Heart left ventricle (tissue), 13 donors: ENCODE measurements around the gene MAP7D1.

Experiments
- CTCF ChIP-seq, 12 donors: fragments of 200-600 bp; sonication (generic) in 4 of 12; IDR thresholded peaks; one replicate each; pipeline versions ENCODE4 v1.5.0 to v1.8.0; 2018 to 2022; ENCODE audit warnings: antibody characterized with exemption in 12 of 12, mild to moderate bottlenecking in 5 of 12
- POLR2A ChIP-seq, 2 donors: fragments of 450-650 bp; IDR thresholded peaks; one replicate each; pipeline ENCODE4 v1.6.1; 2017; ENCODE audit warnings: antibody characterized with exemption in 2 of 2, mild to moderate bottlenecking in 2 of 2, moderate library complexity in 2 of 2
- donor health status: ischemic (EF 13 %, LVEDD 7.1; RV severe dilation, severe dysfunction).
- donor health status: DM: no; HTN: yes; CAD: no.
- donor health status: DM: no; HTN: no; CAD: no.
- donor health status: ischemic (EF 25% LVEDD 6.9; RV normal size, moderate dysfunction).
- donor health status: ischemic (EF 25% LVEDD 5.7; RV mildly dilated, moderate dysfunction).
- donor health status: ischemic (EF 35%, LVEDD 5.7; RV mildly dilated, moderate dysfunction).
- donor health status: nonischemic (EF 11% LVEDD 7.7; RV severe dilation, severe dysfunction).
- donor health status: DM: yes; HTN: yes; CAD: no.
- donor health status: PGD.
- donor health status: ischemic (EF 29% LVEDD 5.4; RV normal size, mild dysfunction).
- donor health status: nonischemic (EF 23%, LVEDD 6.1; RV moderate dilation, normal function).

GRCh38 chr1:36172017-36172747 lies 16.2 kb downstream of the MAP7D1 start:
- no peak for TF ChIP-seq CTCF (IDR thresholded peaks at IDR 0.05)
- TF ChIP-seq POLR2A (IDR thresholded peaks at IDR 0.05) = no peak
